Kidney (tissue), 14 donors: Measurements from ENCODE around the gene SLC30A4. TPM values are rescaled to one million over a fixed set of nuclear protein-coding genes. Genes with fewer than 3 reads are reported as not detected.

Experiments
- DNase-seq, 5 donors: peaks; one replicate each; pipeline ENCODE4 v3.0.0-alpha.2; 2013 to 2020
- FAIRE-seq: peaks from 2 replicates; lab custom pipeline; 2012; peaks lifted over from hg19 to GRCh38; lab: Jason Lieb, UNC
- H3K27ac ChIP-seq, 2 donors: one replicate each; pipeline ENCODE4 v1.7.0; 2013; ENCODE audit warnings: low read depth in 2 of 2, low read length in 2 of 2, inconsistent platforms in 1 of 2
- H3K27me3 ChIP-seq: one replicate; pipeline ENCODE4 v1.7.1; 2013; ENCODE audit warnings: low read length, inconsistent platforms; ENCODE audit not compliant: control insufficient read depth, insufficient read depth
- H3K36me3 ChIP-seq, 3 donors: one replicate each; pipeline versions ENCODE4 v1.7.0 to v1.7.1; 2013; ENCODE audit warnings: low read length in 3 of 3, control low read depth in 1 of 3, inconsistent platforms in 1 of 3; ENCODE audit not compliant: insufficient read depth in 3 of 3, control insufficient read depth in 2 of 3
- H3K4me1 ChIP-seq, 3 donors: one replicate each; pipeline versions ENCODE4 v1.7.0 to v1.7.1; 2013; ENCODE audit warnings: low read length in 3 of 3, inconsistent platforms in 1 of 3, low read depth in 1 of 3; ENCODE audit not compliant: control insufficient read depth in 2 of 3, insufficient read depth in 2 of 3
- H3K4me3 ChIP-seq, 3 donors: one replicate each; pipeline versions ENCODE4 v1.7.0 to v1.8.1; 2013; ENCODE audit warnings: low read length in 3 of 3, control low read depth in 1 of 3, inconsistent platforms in 1 of 3
- H3K9ac ChIP-seq, 3 donors: one replicate each; pipeline versions ENCODE4 v1.7.0 to v1.7.1; 2013; ENCODE audit warnings: low read length in 3 of 3, control low read depth in 1 of 3, inconsistent platforms in 1 of 3
- H3K9me3 ChIP-seq, 3 donors: one replicate each; pipeline versions ENCODE4 v1.7.0 to v1.7.1; 2013; ENCODE audit warnings: low read length in 3 of 3, control low read depth in 1 of 3, inconsistent platforms in 1 of 3; ENCODE audit not compliant: control insufficient read depth in 2 of 3, insufficient read depth in 1 of 3
- CTCF ChIP-seq: IDR thresholded peaks from 3 replicates; pipeline ENCODE4 v1.5.1; 2012; ENCODE audit warnings: mild to moderate bottlenecking, moderate library complexity, borderline replicate concordance; ENCODE audit not compliant: insufficient read depth; ENCODE audit errors: extremely low read depth
- intact Hi-C: fragments of 100-400 bp; cut with DNase I; formaldehyde crosslinking; loops from one replicate; pipeline ENCODE4 v1.11.1; 2022
- polyA plus RNA-seq: library from polyadenylated mRNA; stranded (reverse); fragments of 350-450 nt; fragmentation: Illumina TruSeq; extraction: RNeasy Lipid Tissue Mini Kit (QIAGEN cat#74804); gene quantifications from one replicate; pipeline ENCODE4 v1.2.3, GENCODE V29; 2014; ENCODE audit warnings: low read depth, low replicate concordance; ENCODE audit not compliant: insufficient read depth
- total RNA-seq: library from RNA; stranded (reverse); fragmentation: NEBNext Ultra II Directional; extraction: Animal tissue kit (Norgen Biotek cat#: 25700); gene quantifications from one replicate; pipeline ENCODE4 v1.2.1, GENCODE V29; 2021
- donor health status: control.
- donor health status: control.
- donor health status: control.
- donor health status: control.
- donor health status: control.
- donor health status: DM: yes; HTN: yes; CAD: no.
- donor health status: Normal renal cell carcinoma (clear cell type).

SLC30A4 gene
- total and polyA plus RNA-seq, 2 donors from 2014 or later: 3.1 to 7.4 TPM

- H3K9me3 ChIP-seq: no peaks in the 10 kb centered on the region
- H3K4me3 ChIP-seq: no peak overlapping the region
- H3K4me1 ChIP-seq: no peaks in the 10 kb centered on the region
- FAIRE-seq (no peak), DNase-seq (no peak)
- no peak for TF ChIP-seq CTCF
- H3K9ac ChIP-seq: no peak overlapping the region
- no peaks in the 10 kb centered on the region for H3K27me3 ChIP-seq
- H3K36me3 ChIP-seq: no peaks in the 10 kb centered on the region
- H3K27ac ChIP-seq: no peak overlapping the region
- intact Hi-C loops: no loop called here
Observed at GRCh38 chr15:45469027-45469426, 53.5 kb downstream of the SLC30A4 start.

- Histone ChIP-seq H3K36me3 (no peaks in the 10 kb centered on the region), H3K9me3 (no peaks in the 10 kb centered on the region), H3K27me3 (no peaks in the 10 kb centered on the region), H3K9ac (no peak overlapping the region), H3K27ac (no peak overlapping the region), H3K4me3 (no peak overlapping the region), H3K4me1 (no peaks in the 10 kb centered on the region)
- intact Hi-C loops: no loop called here
- no peak for FAIRE-seq
- DNase-seq: no peak
- TF ChIP-seq CTCF: no peak
Observed at GRCh38 chr15:45468294-45468693, 54.3 kb downstream of the SLC30A4 start.

DNA sequence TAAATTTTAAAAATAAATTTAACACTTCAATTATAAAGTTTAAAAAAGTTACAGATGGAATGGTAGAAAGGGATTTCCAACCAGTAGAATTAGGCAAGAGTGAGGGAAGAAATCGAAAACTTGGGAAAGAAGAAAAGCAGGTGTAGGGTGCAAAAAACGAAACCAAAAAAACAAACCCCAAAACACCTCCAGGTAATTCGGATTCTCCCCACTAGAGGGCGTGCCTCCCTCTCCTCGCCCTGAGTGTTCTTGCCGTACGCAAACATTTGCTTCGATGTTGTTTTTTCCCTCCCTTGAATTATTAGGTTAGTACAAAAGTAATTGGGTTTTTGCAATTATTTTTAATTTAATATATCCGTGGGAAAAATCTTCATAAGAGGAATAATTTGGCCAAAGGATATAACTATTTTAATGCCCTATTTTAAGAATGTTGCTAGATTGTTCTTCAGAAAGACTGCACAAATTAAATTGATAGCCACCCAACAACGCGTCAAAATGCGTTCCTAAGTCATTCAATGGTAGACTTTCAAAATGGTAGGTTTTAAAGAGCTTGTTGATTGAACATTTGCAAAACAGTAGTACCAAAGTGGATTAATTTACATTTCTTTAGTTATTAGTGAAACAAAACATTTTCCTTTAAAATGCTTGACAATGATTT, 63.7 kb downstream of the SLC30A4 start:
- Histone ChIP-seq H3K9ac (no peak overlapping the region), H3K27ac (no peak overlapping the region), H3K36me3 (no peaks in the 10 kb centered on the region), H3K4me3 (peak overlapping the region; percentile 39 to 88 (median 74)), H3K27me3 (no peaks in the 10 kb centered on the region), H3K9me3 (peaks cover 0 to 2% (median 0%) of the 10 kb centered on the region in 3 donors), H3K4me1 (no peaks in the 10 kb centered on the region)
- TF ChIP-seq CTCF: peak; percentile 83
- FAIRE-seq (peak; percentile 52), DNase-seq (peak in 4 of 5 donors; percentile 72 to 80 (median 76))
- intact Hi-C loops: no loop called here
